Stimulated activated CD4-positive, alpha-beta T cell treated with anti-CD3 and anti-CD28 coated beads, Interleukin-4, amount 100 ng/mL, for 1 hour (primary cell): ENCODE measurements around the gene UBE2L6.

Experiments
- DNase-seq: peaks from one replicate; pipeline ENCODE4 v3.0.0-alpha.2; 2020

Gene UBE2L6

GRCh38 chr11:57567515-57568329 lies at the start of gene UBE2L6:
UBE2L6 (minus strand) TSS chr11:57567672; CDS start chr11:57567611, 61 bp downstream.
- DNase-seq = peak; percentile 72

GRCh38 chr11:57616595-57616994 lies 49.1 kb upstream of the UBE2L6 start:
- DNase-seq = no peak

GRCh38 chr11:57615308-57615707 lies 47.8 kb upstream of the UBE2L6 start:
- no peak for DNase-seq

- DNase-seq = no peak
These were observed 46.8 kb upstream of the UBE2L6 start for GRCh38 chr11:57614234-57614772.

- DNase-seq = no peak
These were observed 42.7 kb upstream of the UBE2L6 start for GRCh38 chr11:57610170-57610569.

GRCh38 chr11:57605028-57605420 lies 37.6 kb upstream of the UBE2L6 start:
- DNase-seq = no peak

- no peak for DNase-seq
These were observed 37.0 kb upstream of the UBE2L6 start for GRCh38 chr11:57604296-57605027.

GRCh38 chr11:57601297-57601696 lies 33.8 kb upstream of the UBE2L6 start:
- no peak for DNase-seq

- no peak for DNase-seq
These were observed 31.9 kb upstream of the UBE2L6 start for GRCh38 chr11:57599381-57599780.

GRCh38 chr11:57598831-57599155 lies 31.3 kb upstream of the UBE2L6 start:
- DNase-seq = no peak

GRCh38 chr11:57597916-57598830 lies 30.7 kb upstream of the UBE2L6 start:
- DNase-seq = no peak

GRCh38 chr11:57597461-57597915 lies 30.0 kb upstream of the UBE2L6 start, which contains the start of gene SERPING1:
SERPING1 (plus strand) TSS chr11:57597685; CDS start chr11:57598271, 586 bp downstream.
- DNase-seq = no peak

GRCh38 chr11:57596266-57596885 lies 28.9 kb upstream of the UBE2L6 start:
- no peak for DNase-seq

GRCh38 chr11:57588046-57588710 lies 20.7 kb upstream of the UBE2L6 start:
- no peak for DNase-seq

- DNase-seq = no peak
These were observed 19.3 kb upstream of the UBE2L6 start for GRCh38 chr11:57586711-57587245.

GRCh38 chr11:57585301-57585700 lies 17.8 kb upstream of the UBE2L6 start:
- no peak for DNase-seq

GRCh38 chr11:57584341-57584740 lies 16.9 kb upstream of the UBE2L6 start:
- no peak for DNase-seq

- DNase-seq = no peak
These were observed 6.6 kb upstream of the UBE2L6 start for GRCh38 chr11:57574061-57574460.

GRCh38 chr11:57571606-57572005 lies 4.1 kb upstream of the UBE2L6 start:
- no peak for DNase-seq

GRCh38 chr11:57568330-57568766 lies 876 bp upstream of the UBE2L6 start:
- peak; percentile 92 for DNase-seq

GRCh38 chr11:57566905-57567514 lies 462 bp downstream of the UBE2L6 start:
- peak; percentile 26 for DNase-seq
